ENCODE measurements around the gene PIK3R5.
A peak's percentile ranks its signal among the peaks of the same experiment; 100 is the strongest.
"Not testable (repeated sequence)": the region's sequence is repeated elsewhere in the genome, so short reads cannot be mapped to it uniquely, and the experiment has no call there.

Gene PIK3R5

DNA sequence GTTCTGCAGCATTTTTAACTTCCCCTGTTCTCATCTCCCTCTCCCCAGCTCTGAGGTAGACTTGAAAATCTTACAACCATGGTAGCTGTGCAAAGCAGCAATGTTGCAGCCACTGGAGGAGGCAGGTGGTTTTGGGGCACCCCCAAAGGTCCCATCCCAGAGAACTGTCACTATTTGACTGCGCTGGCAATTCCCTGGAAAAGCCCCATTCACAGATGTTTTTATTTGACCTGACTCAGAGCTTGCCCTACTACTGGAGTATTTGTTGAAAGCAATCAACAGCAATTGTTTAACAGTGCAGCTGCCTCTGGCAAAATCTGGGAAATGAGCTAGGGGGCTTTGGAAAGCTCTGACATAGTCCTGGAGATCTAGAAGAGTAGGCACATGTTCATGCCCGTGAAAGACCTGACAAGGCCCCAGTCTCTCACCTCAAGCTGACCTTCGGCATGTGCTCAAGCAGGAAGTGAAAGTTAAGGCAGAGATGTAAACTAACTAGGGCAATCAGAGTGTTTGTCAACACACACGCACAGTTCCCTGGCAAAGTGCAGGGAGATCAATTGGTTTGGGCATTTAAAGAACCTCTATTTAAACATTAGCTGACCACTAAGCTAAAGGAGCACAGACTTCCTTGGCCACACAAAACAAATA, 19.7 kb upstream of the PIK3R5 start:
- DNase-seq = no peak

DNA sequence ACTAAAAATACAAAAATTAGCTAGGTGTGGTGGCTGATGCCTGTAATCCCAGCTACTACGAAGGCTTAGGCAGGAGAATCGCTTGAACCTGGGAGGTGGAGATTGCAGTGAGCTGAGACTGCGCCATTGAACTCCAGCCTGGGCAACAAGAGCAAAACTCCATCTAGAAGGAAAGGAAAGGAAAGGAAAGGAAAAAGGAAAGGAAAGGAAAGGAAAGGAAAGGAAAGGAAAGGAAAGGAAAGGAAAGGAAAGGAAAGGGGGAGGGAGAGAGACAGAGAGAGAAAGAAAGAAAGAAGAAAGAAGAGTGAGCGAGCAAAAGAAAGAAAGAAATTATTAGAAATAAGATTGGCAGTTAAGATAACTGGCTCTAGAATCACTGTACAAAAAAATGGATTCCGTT, 18.7 kb upstream of the PIK3R5 start:
- DNase-seq = not testable (repeated sequence)

DNA sequence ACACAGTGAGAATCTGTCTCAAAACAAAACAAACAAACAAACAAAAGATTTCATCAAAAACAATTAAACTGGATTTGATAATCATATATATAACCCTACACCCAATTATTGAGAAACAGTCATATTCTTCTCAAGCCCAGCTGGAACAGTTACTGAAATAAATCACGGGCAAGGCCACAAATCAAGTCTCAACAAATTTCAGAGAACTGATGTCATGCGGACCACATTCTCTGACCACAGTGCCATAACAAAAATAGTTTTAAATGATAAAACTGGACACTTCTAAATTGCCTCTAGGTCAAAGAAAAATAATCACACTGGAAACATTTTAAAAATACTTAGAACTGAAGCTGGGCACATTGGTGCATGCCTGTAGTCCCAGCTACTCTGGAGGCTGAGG, 15.9 kb upstream of the PIK3R5 start:
- no peak for DNase-seq

DNA sequence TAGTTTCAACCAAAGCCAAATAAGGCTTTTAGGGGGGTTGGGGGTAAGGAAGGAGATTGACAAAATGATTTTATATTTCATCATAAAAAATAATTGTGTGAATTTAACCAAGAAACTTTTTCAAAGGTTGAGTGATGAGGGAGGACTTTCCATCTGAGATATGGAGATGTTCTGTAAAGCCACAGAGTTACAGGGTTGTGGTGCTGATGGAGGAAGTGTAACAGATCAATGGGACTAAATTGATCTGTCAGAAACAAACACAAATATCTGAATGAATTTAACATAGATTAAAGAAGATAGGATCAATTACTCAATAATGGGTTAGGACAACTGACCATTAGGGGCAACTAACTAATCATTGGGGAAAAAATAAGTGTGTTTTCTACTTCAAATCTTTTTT, 14.2 kb upstream of the PIK3R5 start:
- no peak for DNase-seq

DNA sequence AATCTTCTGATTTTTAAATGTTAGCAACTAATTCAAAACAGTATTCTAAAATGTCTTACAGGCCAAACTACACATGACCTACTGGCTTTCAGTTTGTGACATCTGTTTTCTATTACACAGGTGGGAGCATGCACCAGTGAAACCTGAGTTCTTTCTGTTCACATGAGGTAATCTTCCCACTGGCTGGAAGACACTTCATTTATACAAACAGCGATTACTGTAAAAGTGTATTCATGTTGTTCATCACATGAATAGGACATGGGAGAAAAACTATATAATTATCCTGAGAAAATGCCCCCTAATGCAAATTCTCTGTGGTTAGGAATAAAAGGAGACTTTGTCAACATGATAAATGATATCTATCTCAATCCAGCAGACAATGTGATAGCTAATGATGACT, 11.1 kb upstream of the PIK3R5 start:
- no peak for DNase-seq

DNA sequence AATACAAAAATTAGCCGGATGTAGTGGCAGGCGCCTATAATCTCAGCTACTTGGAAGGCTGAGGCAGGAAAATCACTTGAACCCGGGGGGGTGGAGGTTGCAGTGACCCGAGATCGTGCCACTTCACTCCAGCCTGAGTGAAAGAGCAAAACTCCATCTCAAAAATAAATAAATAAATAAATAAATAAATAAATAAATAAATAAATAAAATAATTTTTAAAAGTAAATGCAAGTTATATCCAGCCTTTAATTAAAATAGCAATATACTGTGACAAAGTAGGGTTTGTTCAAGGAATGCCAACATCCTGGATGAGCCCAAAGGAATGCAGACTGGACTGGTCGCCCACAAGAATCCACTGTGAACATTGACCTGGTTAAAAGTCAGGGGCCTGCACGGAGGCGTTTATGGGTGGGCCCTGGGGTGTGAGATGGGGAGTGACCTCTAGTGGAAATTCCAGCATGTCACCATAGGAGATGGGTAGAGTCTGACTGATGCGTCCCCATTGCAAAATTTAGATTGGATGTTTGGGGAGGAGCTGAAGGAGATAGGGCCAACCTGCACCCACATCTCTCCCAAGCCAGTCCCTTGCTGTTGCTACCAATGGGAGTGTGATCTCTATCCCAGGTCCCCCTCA, 9.7 kb upstream of the PIK3R5 start:
- no peak for DNase-seq

DNA sequence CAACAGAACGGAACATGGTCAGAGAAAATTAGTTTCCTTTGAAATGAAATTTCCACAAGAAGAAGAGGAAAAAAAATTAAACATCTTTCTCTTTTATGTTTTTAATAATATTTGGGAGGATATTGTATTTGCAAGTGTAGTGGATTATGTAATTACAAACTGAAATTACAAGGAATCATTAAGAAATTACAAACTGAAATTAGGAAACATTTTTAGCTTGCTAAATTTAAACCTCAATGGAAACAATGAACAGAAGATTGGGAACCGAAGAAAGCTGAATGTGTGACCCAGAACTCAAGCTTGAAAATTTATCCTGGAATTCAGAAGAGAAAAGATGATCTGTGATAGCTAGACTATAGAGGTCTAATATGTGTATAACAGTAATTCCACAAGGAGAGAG, 4.4 kb upstream of the PIK3R5 start:
- DNase-seq = no peak

DNA sequence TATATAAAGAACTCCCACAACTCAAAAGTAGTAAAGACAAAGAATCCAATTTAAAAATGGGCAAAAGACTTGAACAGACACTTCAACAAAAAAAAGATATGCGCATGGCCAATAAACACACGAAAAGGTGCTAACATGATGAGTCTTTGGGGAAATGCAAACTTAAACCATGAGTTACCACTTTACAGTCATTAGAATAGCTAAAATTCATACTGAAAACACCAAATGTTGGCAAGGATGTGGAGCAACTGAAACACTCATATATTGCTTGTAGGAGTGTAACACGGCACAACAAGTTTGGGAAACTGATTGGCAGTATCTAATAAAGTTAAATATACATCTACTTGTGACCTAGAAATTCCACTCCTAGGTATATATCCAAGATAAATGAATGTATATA, 3.0 kb upstream of the PIK3R5 start:
- DNase-seq = peak; percentile 30

DNA sequence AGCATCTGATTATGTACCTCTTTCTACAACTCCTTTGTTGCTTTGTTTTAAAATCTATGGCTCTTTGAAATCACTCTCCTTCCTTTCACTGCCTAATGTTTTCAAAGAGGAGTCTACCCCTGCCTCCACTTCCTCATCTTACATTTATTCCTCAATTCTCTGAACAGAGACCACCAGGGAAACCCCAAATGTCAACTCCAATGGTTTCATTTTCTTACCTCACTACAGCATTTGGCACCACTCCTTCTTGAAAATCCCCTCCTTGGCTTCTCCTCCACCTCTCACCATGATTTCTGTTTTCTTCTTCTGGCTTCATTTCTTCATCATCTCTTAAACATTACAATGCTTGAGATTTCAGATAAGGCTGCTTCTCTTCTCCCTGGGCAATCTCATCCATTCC, 2.4 kb upstream of the PIK3R5 start:
- no peak for DNase-seq

DNA sequence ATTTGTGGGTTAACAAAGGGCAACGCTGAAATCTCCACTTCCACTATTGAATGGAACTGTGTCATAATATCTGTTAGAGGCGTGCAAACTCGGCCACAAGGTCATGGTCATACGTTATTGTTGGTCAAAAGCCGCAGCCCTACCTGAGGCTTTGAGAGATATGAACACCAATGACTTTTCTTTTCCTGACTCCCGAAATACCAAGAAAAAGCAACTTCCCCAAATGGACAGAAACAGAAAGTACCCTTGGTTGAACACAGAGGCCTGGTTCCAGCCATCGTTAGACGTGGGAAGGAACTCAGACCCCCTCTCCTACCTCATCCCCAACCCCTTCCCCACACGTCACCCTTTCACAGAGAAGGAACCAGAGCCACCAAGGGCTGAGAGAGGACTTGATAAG, 1.4 kb upstream of the PIK3R5 start:
- no peak for DNase-seq

DNA sequence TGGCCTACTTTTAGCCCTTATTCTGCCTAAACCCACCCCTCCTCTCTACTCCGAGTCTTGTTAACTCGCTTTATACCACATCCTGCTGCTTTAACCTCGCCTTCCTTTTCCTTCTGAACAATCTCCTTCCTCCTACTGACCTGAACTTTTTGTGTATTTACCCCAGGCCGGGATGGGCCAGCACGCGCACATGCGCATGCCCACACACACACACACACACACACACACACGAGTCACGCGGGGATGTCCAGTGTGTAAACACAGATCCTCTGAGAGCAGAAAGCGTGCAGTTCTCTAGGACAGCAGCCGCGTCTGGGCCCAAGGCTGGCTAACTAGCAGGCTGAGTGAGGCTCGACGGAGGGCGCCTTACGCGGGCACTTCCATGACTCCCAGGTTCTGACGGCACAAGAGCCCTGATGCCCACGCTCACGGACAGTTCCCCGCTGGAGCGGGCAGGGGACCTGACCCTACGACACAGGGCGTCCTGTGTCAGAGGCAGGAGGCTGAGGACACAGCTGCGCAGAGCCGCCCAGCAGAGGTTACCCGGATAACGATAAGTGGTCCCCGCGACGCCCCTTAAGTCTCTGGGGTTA, 610 bp downstream of the PIK3R5 start:
- peak; percentile 62 for DNase-seq

DNA sequence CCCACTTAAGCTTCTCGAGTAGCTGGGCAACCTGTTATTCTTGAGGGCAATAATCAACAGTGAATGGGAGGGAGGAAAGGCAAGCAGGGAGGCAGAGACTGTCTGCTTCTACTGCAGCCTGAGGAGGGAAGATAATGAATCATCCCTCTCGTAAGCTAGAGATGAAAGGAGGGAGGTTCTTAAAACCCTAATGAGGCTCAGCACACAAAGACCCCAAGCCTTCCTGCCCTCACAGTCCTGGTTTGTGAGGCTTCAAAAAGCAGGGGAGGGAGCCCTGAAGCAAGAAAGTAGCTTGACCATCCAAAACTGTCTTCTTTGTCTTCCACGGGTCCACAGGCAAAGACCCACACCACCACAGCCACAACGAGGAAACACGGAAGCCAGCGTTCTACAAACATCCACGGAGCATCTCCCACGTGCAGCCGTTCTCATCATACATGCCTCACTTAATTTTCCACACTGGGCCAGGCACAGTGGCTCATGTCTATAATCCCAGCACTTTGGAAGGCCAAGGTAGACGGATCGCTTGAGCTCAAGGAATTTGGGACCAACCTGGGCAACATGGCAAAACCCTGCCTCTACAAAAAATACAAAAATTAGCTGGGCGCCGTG, 1.8 kb downstream of the PIK3R5 start:
- DNase-seq = peak; percentile 50

DNA sequence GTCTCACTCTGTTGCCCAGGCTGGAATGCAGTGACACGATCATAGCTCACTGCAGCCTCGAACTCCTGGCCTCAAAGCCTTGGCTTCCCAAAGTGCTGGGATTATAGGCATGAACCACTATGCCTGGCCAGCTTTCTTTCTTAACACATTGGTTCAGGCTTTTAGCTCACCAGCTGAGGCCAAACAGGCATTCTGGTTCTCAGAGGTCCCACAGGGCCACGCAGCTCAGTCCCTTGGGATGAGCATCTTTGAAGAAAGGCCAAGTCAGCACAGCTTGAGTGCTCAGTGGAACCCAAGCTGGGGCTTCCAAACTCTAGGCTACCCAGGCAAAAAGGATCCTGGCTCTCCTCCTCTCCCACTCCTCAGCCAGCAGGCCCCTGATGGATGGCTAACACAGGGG, 2.5 kb downstream of the PIK3R5 start:
- DNase-seq = no peak

DNA sequence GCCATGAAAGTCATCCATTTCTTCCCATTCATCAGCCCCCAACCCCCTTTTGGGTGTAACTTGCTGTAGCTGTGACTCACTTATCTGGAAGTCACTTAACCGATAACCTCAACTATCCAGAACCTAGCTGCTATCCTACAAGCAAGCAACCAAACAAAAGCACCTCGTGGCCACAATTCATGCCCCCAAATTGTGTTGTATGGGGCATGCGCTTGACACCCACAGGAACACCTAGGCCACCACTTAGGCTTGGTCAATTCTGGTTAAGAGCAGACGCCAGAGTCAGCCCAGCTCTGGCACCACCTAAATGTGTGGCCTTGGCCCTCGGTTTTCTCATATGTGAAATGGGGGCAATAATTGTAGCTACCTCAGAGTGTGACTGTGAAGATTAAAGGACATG, 3.7 kb downstream of the PIK3R5 start:
- no peak for DNase-seq

DNA sequence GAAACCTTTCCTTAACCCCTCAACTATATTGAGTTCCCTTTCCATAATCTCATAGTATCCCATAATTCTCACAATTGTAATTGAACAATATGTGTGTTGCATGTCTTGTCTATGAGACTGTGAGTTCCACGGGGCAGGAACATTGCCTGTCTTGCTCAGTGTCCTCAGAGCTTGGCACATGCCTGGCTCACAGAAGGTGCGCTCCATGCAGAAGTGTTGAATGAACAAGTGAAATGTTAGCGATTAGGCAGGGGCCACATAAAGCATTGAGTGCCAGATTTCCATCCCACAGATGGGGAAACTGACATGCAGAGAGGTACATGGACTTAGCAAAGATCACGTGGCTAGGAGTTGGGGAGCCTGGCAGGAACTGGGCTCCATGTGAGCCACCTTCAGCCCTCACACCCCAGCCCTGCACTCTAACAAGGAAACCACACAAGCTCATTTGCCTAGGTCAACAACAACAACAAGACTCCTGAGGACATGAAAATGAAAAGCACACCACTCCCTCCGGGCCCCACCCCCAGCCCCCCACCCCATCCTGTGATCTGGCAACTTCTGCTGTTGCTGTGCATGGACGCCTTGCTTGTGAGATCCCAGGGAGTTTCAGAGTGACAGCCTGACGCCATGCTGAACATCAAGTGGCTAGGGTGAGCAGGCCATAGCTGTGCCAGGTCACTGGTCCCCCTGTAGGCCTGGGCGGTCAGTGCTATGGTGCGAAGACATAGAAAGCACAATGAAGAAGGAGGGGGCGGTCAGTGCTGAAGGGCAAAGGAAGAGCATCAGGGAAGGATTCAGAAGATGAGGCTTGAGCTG, 5.0 kb downstream of the PIK3R5 start:
- no peak for DNase-seq

DNA sequence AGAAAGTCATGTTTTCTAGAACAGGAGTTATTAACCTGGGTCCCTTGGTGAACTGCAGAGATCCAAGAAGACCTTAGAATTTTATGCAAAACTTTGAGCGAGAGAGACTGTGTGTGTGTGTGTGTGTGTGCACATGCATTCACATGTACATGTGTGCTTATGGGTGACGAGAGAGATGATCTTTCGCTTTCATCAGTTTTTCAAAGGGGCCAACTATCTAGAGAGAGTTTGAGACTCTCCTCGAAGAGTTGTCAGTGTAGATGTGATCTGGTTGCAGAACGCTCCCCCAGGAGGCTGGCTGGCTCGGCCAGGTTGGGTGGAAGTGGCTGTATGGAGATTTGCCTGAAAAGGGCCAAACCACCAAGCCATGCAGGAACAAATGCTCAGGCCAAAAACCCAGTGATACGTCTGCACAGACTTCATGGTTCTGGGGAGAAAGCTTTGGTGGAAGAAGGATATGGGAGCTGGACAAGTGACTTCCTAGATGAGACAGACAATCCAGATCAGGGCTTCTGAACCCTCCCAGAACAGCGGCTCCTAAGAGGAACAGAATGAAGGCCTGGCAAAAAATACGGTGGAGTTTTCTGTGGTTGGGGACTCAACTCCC, 6.1 kb downstream of the PIK3R5 start:
- DNase-seq = no peak

DNA sequence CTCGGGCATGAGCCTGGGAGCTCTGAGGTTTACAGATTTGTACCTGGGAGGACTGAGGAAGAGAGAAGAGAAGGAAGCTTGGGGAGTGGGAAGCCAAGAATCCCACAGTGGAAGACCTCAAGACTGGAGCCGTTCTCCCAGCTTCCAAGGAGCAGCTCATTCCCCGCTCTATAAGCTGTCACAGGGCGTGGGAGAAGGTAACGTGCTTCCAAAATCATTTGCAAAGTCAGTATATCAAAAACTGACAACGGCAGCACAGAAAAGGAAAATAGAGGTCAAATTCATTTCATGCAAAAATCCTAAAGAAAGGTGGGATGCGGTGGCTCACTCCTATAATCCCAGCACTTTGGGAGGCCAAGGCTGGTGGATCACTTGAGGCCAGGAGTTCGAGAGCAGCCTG, 7.8 kb downstream of the PIK3R5 start:
- no peak for DNase-seq

DNA sequence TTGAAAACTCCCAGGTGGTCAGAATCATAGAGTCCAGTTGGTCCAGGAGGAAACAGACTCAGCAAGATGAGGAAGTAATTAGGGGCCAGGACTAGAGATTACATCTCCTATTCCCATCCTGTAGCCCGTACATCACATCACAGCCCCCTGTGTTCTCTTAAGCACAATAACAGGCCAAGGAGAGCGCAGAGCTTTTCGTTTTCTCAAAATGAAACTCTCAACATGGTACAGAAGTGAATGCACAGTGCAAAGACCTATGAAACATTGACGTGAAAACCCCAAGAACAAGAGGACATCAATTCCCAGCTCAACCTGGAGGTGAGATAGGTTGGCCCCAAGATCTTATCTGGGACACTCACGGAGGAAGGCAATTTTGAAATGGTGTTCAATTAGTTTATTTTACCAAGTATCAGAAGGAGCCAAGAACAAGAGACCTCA, 9.0 kb downstream of the PIK3R5 start:
- DNase-seq = peak; percentile 83

DNA sequence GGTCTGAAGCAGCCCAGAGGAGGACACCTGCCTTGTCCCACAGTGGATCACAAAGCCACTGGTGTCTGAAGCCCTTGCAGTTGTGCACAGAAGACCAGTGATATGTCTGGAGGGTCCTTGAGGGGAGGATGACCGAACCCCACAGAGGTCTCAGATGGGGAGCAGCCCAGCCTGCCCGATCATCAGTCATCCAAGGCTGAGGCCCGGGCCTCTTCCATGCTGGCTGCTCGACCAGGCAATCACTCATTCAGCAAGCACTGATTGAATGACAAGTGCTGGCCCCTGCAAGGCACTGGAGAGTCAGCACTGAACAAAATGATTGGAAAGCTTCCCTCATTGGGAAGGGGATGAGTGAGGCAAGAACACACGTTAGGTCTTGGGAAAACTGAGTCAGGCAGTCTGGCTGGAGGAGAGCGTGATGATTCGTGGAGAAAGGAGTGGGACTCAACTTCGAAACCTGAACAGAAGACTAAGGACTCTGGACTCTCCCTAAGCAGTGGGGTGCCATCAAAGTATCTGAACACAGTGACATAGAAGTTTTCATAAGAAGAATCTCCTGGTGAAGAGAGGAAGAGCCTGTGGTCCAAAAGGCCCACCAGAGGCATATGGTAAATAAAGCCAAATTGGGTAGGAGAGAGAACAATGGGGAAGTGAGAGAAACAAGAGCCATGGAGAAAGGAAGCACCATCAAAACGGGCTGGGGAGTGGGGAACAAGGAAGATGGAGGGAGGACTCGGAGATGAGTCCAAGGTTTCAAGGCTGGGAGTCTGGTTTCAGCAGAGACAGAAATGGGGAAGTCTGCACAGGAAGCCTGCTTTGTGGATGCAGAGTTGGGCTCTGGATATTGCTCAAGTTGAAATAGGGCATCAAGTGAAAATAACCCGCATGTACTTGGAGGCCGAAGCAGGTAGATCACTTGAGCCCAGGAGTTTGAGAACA, 10.2 kb downstream of the PIK3R5 start:
- no peak for DNase-seq

DNA sequence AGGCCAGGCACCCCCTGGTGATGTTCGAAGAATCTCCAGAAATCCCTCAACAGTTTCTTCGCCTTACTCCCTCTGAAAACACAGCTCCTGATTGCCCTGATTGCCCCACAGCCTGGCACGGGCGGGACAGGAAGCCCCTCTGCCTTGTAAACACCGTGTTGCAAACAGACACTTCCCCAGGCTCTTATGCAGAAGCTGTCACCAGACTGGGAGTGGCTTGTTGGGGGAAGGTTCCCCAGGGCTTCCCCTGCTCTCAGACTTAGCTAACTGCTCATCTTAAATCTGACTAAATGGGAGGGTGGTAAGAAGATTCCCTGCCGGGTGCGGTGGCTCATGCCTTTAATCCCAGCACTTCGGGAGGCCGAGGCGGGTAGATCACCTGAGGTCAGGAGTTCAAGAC, 11.2 kb downstream of the PIK3R5 start:
- peak; percentile 73 for DNase-seq

DNA sequence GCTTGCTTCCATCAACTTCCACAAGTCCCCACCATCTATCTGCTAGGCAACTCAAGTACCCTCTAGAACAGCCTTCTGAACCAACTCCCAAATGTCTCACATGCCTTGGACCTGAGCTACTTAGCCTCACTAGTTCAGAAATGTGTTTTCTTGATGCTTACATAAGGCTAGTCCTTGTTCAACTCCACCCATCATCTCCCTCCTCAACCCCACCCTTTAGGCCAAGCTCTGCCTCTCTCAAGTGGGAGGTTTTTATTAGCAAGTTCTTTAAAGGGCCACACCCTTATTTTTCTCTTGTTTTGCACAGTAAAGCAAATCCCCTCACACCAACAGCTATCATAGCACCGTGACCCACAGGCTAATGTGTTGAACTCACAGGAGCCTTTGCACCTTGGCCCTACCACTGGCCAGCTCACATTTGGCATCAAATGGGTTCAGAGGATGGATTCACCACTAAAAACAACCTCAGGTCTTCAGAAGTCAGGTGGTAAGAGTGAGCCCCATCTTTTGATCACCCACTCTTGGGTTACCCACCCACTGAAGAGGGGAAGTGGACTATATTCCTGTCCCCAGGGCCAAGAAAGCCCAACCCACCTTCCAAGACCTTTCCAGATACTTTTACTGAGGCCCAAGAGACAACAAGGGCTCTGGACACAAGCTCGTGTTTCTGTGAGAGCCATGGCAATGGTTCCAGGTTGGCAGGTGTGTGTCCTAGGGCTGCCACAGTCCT, 12.2 kb downstream of the PIK3R5 start:
- no peak for DNase-seq

Measured in activated CD4-positive, alpha-beta T cell treated with anti-CD3 and anti-CD28 coated beads, Interleukin-2, Interleukin-6, amounts not matched to agents 100 ng/mL and 50 ng/mL, durations not matched to agents 16 hours and 8 hours (primary cell).